ENCODE measurements around the gene SF3B3. TPM values are rescaled to one million over a fixed set of nuclear protein-coding genes. Genes with fewer than 3 reads are reported as not detected.

Gene SF3B3
- total and polyA plus RNA-seq, 10 donors: 70.3 to 256 (median 103) TPM

Small RNA genes within 50 kb of the gene (small RNA-seq; reads per million reads assigned to genes)
- gene SNORD111: 315 to 430 (median 372) reads per million in 4 donors
- 351 to 948 (median 738) reads per million in 4 donors for gene SNORD111B

Other genes with a start within 250 kb of the SF3B3 start
- gene AARS1, start 234.3 kb upstream of the SF3B3 start, total RNA-seq: 10 to 100 TPM; 45.3 to 80.9 (median 52.8) TPM
- gene AARS1, start 234.3 kb upstream of the SF3B3 start, polyA plus RNA-seq: 10 to 100 TPM; 15.4 to 27.1 (median 20.4) TPM
- gene DDX19B, start 224.6 kb upstream of the SF3B3 start, total RNA-seq: 10 to 100 TPM; 22.3 to 35.3 (median 28.6) TPM
- gene DDX19B, start 224.6 kb upstream of the SF3B3 start, polyA plus RNA-seq: 10 to 100 TPM; 17.5 to 21.1 (median 18.7) TPM
- gene DDX19A, start 176.9 kb upstream of the SF3B3 start, total RNA-seq: 10 to 100 TPM; 26.1 to 33.7 (median 29.7) TPM
- gene DDX19A, start 176.9 kb upstream of the SF3B3 start, polyA plus RNA-seq: 10 to 100 TPM; 13.3 to 21.1 (median 14.3) TPM
- gene ST3GAL2, start 84.7 kb upstream of the SF3B3 start, total RNA-seq: 10 to 100 TPM; 33.1 to 66.9 (median 48.1) TPM
- 10 to 100 TPM in 1 of 3 donors, 1 to 10 TPM in 2; 5.2 to 16.5 (median 7.2) TPM for gene ST3GAL2, start 84.7 kb upstream of the SF3B3 start, polyA plus RNA-seq
- 10 to 100 TPM; 20.8 to 31.9 (median 27.1) TPM for gene FCSK, start 69.2 kb upstream of the SF3B3 start, total RNA-seq
- gene FCSK, start 69.2 kb upstream of the SF3B3 start, polyA plus RNA-seq: 10 to 100 TPM in 2 of 3 donors, 1 to 10 TPM in 1; 8.1 to 18.6 (median 16.7) TPM
- 10 to 100 TPM; 40.8 to 85.4 (median 62.7) TPM for gene COG4, start 262 bp upstream of the SF3B3 start, total RNA-seq
- 10 to 100 TPM; 45.7 to 54.8 (median 51.6) TPM for gene COG4, start 262 bp upstream of the SF3B3 start, polyA plus RNA-seq
- 100 to 1,000 TPM in 5 of 7 donors, 10 to 100 TPM in 2; 48.2 to 258 (median 197) TPM for gene IL34, start 122.7 kb downstream of the SF3B3 start, total RNA-seq
- 10 to 100 TPM; 20.3 to 82.3 (median 21.3) TPM for gene IL34, start 122.7 kb downstream of the SF3B3 start, polyA plus RNA-seq
- 100 to 1,000 TPM in 3 of 7 donors, 10 to 100 TPM in 4; 40.6 to 116 (median 94.6) TPM for gene MTSS2, start 162.2 kb downstream of the SF3B3 start, total RNA-seq
- 10 to 100 TPM in 2 of 3 donors, 1 to 10 TPM in 1; 9.0 to 66.7 (median 12.2) TPM for gene MTSS2, start 162.2 kb downstream of the SF3B3 start, polyA plus RNA-seq

Measured in spleen (tissue), 11 donors.